Skeletal muscle tissue (tissue), 4 donors: Measurements from ENCODE around the gene ZFAND2B. TPM values are rescaled to one million over a fixed set of nuclear protein-coding genes. Genes with fewer than 3 reads are reported as not detected.

Experiments
- H3K27ac ChIP-seq: one replicate; pipeline ENCODE4 v1.7.0; 2013; ENCODE audit warnings: mild to moderate bottlenecking, low read depth, low read length, inconsistent platforms
- H3K27me3 ChIP-seq, 3 donors: one replicate each; pipeline ENCODE4 v1.7.0; 2013; ENCODE audit warnings: low read length in 3 of 3; ENCODE audit not compliant: control insufficient read depth in 3 of 3, insufficient read depth in 3 of 3
- H3K36me3 ChIP-seq, 3 donors: one replicate each; pipeline ENCODE4 v1.7.0; 2013; ENCODE audit warnings: low read length in 3 of 3; ENCODE audit not compliant: control insufficient read depth in 3 of 3, insufficient read depth in 3 of 3
- H3K4me1 ChIP-seq, 3 donors: one replicate each; pipeline ENCODE4 v1.7.0; 2013; ENCODE audit warnings: low read length in 3 of 3, mild to moderate bottlenecking in 3 of 3; ENCODE audit not compliant: control insufficient read depth in 3 of 3, insufficient read depth in 3 of 3
- H3K4me3 ChIP-seq, 3 donors: one replicate each; pipeline ENCODE4 v1.7.0; 2013; ENCODE audit warnings: low read length in 3 of 3
- H3K9ac ChIP-seq, 3 donors: one replicate each; pipeline ENCODE4 v1.7.0; 2013; ENCODE audit warnings: low read length in 3 of 3, mild to moderate bottlenecking in 3 of 3, moderate library complexity in 2 of 3, low read depth in 1 of 3
- H3K9me3 ChIP-seq, 3 donors: one replicate each; pipeline ENCODE4 v1.7.0; 2013; ENCODE audit warnings: low read length in 3 of 3; ENCODE audit not compliant: control insufficient read depth in 3 of 3
- total RNA-seq: library from RNA; depleted of rRNA; stranded (reverse); fragments of >200 nt; gene quantifications from one replicate; pipeline ENCODE4 v1.2.3, GENCODE V29; 2014
- donor health status: Osteomylitis.

Gene ZFAND2B
- total RNA-seq, 1 donor from 2014 or later, result 11.5 TPM

DNA sequence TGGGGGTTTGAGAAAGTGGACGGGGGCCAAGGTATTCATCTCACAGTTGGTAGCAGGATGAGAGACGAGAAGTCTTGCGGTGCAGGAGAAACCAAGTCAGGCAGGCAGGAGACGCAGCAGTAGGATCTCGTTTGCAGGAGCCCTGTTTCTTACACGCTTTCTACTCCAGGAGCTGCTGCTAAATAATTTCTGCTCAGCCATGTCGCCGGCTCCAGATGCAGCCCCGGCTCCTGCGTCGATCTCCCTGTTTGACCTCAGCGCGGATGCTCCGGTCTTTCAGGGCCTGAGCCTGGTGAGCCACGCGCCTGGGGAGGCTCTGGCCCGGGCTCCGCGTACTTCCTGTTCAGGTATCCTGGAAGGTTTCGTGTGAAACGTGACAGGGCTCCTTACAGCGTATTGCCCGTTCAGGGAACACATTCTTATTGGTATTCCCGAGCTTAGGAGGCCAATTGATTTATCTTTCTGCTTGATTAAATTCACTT is 23.5 kb downstream of the ZFAND2B start:
- H3K4me3 ChIP-seq, result peak overlapping the region; percentile 84 to 98 (median 92)
- H3K9me3 ChIP-seq, result no peaks in the 10 kb centered on the region
- H3K27me3 ChIP-seq, result no peaks in the 10 kb centered on the region
- H3K4me1 ChIP-seq, result peaks cover 23 to 30% (median 25%) of the 10 kb centered on the region in 3 donors
- H3K27ac ChIP-seq, result peak overlapping the region; percentile 93
- peaks cover 40 to 54% (median 52%) of the 10 kb centered on the region in 3 donors for H3K36me3 ChIP-seq
- H3K9ac ChIP-seq, result peak overlapping the region; percentile 91 to 96 (median 95)

DNA sequence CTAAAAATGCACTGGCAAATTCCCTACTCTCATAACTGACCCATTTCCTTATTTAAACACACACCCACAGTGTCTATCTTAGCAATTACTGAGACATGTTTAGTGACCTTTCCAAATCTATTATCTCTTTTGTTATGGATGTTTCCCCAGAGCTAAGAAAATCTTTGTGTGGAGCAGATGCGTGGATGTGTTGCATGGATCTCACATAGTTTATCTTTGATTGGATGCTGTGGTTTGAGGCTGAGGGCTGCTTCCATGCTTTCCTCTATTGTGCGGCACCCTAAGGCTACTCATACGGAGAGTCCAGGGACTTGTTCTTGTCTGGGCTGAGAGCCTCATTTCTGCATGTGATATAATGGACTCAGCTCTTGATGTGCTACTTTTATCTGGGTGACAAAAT is 27.7 kb downstream of the ZFAND2B start:
- Histone ChIP-seq H3K4me1 (peaks cover 8 to 12% (median 9%) of the 10 kb centered on the region in 3 donors), H3K9ac (no peak overlapping the region), H3K27me3 (no peaks in the 10 kb centered on the region), H3K4me3 (no peak overlapping the region), H3K27ac (no peak overlapping the region), H3K36me3 (peaks cover 48 to 70% (median 68%) of the 10 kb centered on the region in 3 donors), H3K9me3 (no peaks in the 10 kb centered on the region)

DNA sequence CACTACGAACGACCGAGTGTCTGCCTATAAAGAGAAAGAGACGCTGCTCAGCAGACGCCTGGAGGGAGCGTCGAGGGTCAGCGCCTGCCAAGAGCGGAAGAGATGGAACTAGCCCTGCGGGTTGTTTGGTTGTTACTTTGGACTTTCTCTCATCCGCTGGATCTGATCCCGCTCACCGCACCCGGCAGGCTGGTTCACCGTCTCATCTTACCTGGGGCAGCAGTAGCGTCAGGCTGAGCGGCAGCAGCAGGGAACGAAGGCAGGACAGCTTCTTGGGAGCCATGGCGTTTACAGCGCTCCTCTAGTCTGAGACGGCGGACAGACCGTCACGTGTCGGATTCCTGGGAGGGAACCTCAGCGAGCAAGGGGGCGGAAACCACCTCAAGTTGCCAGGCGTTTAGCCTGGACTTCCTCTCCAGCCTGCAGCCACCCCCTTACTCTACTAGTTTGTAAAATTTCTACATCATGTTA is 36.7 kb downstream of the ZFAND2B start:
- Histone ChIP-seq H3K9ac (no peak overlapping the region), H3K4me3 (peak overlapping the region in 2 of 3 donors; percentile 34 to 63), H3K4me1 (peaks cover 28 to 40% (median 34%) of the 10 kb centered on the region in 3 donors), H3K9me3 (no peaks in the 10 kb centered on the region), H3K27me3 (no peaks in the 10 kb centered on the region), H3K27ac (no peak overlapping the region), H3K36me3 (peaks cover 8 to 15% (median 11%) of the 10 kb centered on the region in 3 donors)

DNA sequence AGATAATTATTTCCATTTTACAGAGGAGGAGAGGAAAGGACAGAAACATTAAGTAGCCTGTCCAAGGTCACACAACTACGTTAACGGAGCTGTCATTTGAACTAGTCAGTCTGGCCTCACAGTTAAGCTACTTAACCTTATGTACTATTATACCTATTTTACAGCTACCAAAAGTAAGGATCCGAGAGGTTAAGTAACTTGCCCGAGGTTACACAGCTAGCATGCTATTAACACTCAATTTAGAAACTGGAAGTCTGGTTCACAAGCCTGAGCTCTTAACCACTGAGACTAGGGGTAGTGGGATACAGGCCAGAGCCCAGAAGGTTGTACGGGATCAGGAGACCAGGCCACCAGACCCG is 38.2 kb downstream of the ZFAND2B start:
- no peaks in the 10 kb centered on the region for H3K9me3 ChIP-seq
- H3K4me1 ChIP-seq, result peaks cover 42 to 54% (median 47%) of the 10 kb centered on the region in 3 donors
- H3K27me3 ChIP-seq, result no peaks in the 10 kb centered on the region
- H3K9ac ChIP-seq, result peak overlapping the region; percentile 94 to 96 (median 95)
- peak overlapping the region; percentile 89 to 97 (median 95) for H3K4me3 ChIP-seq
- peaks cover 18 to 24% (median 24%) of the 10 kb centered on the region in 3 donors for H3K36me3 ChIP-seq
- H3K27ac ChIP-seq, result peak overlapping the region; percentile 86

DNA sequence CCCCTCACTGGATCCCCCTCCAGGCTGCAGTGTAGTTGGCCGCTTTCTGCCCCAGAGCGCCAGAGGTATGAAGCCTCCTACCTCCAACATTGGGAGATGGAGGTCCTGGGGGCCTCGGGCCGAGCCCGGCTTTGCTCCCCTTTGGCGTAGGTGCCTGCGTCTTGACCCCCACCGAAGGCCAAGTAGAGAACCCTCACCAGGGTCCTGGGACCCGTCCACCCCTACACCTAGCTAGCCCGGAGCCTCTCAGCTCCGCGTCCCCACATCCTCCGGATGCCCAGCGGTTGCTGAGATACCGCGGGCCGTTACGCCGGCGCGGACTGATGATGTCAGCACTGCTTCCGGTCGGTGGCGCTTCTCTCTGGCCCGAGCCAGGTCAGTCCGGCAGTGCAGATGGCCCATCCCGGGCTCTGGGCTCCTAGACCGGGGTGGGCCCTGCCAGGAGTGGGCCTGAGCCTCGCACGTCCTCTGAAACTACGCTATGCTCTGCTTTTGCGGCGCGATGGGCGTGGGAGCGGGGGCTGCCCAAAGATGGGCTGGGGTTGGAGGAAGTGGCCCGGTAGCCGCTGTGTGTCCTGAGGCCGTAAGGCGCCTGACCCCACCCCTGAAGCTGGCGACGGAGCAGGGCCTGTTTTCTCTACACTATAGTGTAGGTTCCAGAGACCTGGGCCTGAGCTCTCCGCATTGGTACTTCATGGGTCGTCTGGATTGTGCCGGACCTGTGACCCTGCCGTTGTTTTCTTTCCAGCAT is 38.7 kb downstream of the ZFAND2B start, which contains the start of the genes GLB1L and STK16:
Gene GLB1L (minus strand): TSS at position 297 of the 751 bp plus-strand sequence. CDS start 1,871 bp downstream, outside the sequence.
Gene STK16 (plus strand): TSS at position 332 of the 751 bp plus-strand sequence. CDS start 521 bp downstream, outside the sequence.
- H3K9me3 ChIP-seq, result no peaks in the 10 kb centered on the region
- peak within 1 kb of the TSS; percentile 86 for H3K27ac ChIP-seq
- peaks cover 23 to 30% (median 29%) of the 10 kb centered on the region in 3 donors for H3K36me3 ChIP-seq
- peak within 1 kb of the TSS; percentile 94 to 96 (median 95) for H3K9ac ChIP-seq
- peak within 1 kb of the TSS; percentile 89 to 97 (median 95) for H3K4me3 ChIP-seq
- H3K27me3 ChIP-seq, result no peaks in the 10 kb centered on the region
- peaks cover 47 to 60% (median 53%) of the 10 kb centered on the region in 3 donors for H3K4me1 ChIP-seq

DNA sequence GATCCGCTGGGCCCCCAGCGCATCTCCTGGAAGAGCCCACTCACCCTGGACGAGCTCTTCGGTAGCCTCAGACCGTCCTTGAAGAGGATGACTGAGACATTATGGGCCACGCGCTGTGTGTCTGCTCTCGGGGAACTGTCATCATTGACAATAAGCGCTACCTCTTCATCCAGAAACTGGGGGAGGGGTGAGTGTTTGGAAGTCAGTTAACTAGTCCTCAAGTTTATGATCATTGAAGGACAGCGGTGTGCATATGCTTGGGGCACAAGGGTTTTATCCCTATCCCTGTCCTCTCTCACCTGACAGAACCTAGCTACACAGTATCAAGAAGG is 39.3 kb downstream of the ZFAND2B start:
- H3K4me3 ChIP-seq, result peak overlapping the region; percentile 89 to 97 (median 95)
- H3K9me3 ChIP-seq, result no peaks in the 10 kb centered on the region
- peak overlapping the region; percentile 86 for H3K27ac ChIP-seq
- no peaks in the 10 kb centered on the region for H3K27me3 ChIP-seq
- peak overlapping the region; percentile 94 to 96 (median 95) for H3K9ac ChIP-seq
- H3K4me1 ChIP-seq, result peaks cover 52 to 65% (median 58%) of the 10 kb centered on the region in 3 donors
- H3K36me3 ChIP-seq, result peaks cover 29 to 35% (median 35%) of the 10 kb centered on the region in 3 donors

DNA sequence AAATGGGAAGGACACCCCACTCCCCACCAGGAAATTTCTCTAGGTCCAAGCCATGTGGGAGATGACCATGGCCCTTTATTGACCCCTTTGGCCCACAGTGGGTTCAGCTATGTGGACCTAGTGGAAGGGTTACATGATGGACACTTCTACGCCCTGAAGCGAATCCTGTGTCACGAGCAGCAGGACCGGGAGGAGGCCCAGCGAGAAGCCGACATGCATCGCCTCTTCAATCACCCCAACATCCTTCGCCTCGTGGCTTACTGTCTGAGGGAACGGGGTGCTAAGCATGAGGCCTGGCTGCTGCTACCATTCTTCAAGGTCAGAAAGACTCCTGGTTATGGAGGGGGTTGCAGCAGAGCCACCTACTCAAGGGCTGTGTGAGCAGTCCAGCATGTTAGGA is 40.0 kb downstream of the ZFAND2B start:
- no peaks in the 10 kb centered on the region for H3K9me3 ChIP-seq
- H3K27ac ChIP-seq, result no peak overlapping the region
- peak overlapping the region in 1 of 3 donors; percentile 95 for H3K9ac ChIP-seq
- H3K4me1 ChIP-seq, result peaks cover 59 to 72% (median 65%) of the 10 kb centered on the region in 3 donors
- H3K36me3 ChIP-seq, result peaks cover 36 to 42% (median 42%) of the 10 kb centered on the region in 3 donors
- no peaks in the 10 kb centered on the region for H3K27me3 ChIP-seq
- no peak overlapping the region for H3K4me3 ChIP-seq

DNA sequence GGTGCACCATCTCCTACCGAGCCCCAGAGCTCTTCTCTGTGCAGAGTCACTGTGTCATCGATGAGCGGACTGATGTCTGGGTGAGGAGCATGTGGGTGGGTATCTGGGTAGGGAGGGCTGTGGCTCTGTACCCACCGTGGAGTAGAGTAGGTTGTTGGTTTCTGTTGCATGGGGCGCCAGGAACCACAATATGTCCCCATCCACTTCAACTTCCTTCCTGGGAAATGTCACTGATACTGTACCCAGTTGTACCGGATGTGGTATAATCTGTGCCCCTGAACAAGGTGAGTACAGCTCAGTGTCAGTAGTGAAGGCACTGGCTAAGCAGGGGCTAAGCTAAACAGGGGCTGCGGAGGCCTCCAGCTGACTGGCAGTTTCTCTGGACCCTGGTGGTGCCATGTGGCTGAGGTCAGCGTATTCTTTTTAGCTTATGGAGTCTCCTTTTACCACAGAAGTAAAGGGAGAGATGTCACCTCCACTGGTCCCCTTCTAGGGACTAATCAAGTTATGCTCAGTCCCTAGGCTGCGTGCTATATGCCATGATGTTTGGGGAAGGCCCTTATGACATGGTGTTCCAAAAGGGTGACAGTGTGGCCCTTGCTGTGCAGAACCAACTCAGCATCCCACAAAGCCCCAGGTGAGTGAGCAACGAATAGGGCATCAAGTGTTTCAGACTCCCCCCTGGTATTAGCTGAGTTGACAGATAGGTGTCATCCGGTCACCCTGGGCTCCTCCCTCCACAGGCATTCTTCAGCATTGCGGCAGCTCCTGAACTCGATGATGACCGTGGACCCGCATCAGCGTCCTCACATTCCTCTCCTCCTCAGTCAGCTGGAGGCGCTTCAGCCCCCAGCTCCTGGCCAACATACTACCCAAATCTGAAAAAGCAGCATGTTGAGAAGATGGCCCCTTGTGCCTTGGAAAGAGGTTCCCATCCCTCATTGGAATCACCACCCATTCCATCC is 41.4 kb downstream of the ZFAND2B start:
- Histone ChIP-seq H3K36me3 (peaks cover 40 to 48% (median 46%) of the 10 kb centered on the region in 3 donors), H3K9me3 (no peaks in the 10 kb centered on the region), H3K27ac (peak overlapping the region; percentile 34), H3K4me3 (peak overlapping the region in 1 of 3 donors; percentile 2), H3K27me3 (no peaks in the 10 kb centered on the region), H3K9ac (peak overlapping the region in 1 of 3 donors; percentile 51), H3K4me1 (peaks cover 72 to 86% (median 75%) of the 10 kb centered on the region in 3 donors)

DNA sequence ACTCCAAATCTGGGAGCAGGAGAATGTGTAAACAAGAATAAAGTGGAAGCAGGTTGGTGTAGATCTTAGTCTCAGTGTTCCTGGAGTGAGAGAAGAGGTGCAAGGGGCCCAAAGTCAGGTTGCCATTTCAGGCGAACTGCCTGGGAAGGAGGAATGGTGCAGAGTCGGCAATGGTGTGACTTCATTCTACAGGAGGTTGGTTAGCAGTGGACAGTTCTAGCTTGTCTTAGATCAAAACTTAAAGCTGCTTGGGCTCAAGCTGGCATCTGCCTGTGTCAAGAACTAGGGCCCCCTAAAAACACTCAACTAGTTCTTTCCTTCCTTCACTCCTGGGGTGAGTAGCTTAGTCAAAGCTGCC is 42.2 kb downstream of the ZFAND2B start:
- H3K4me3 ChIP-seq, result peak overlapping the region; percentile 17 to 92 (median 91)

More for the DNA sequence above, 42.2 kb downstream of the ZFAND2B start:
- Histone ChIP-seq H3K4me1 (peaks cover 72 to 95% (median 77%) of the 10 kb centered on the region in 3 donors), H3K27me3 (no peaks in the 10 kb centered on the region), H3K9ac (peak overlapping the region; percentile 44 to 96 (median 63)), H3K36me3 (peaks cover 40 to 48% (median 46%) of the 10 kb centered on the region in 3 donors), H3K27ac (peak overlapping the region; percentile 71), H3K9me3 (no peaks in the 10 kb centered on the region)
